ENCODE data around the gene MADD. TPM values are rescaled to one million over a fixed set of nuclear protein-coding genes. Genes with fewer than 3 reads are reported as not detected.

MADD gene
- total RNA-seq, 5 donors from 2014 or later (not counting 1 experiment from before 2014, with no cell fraction given) = 116 to 189 (median 124) TPM

- peaks cover 0 to 13% of the 10 kb centered on the region in 2 experiments for H3K4me1 ChIP-seq (ENCODE audit: control insufficient read depth in 1 of 2, extremely low read depth in 1 of 2, insufficient read depth in 2 of 2, low read length in 2 of 2)
- peaks cover 6 to 9% (median 7%) of the 10 kb centered on the region in 3 donors for H3K4me1 Mint-ChIP-seq
- WGBS (ENCODE audit: insufficient coverage) = 90% methylated on average over 33 of the region's 47 CpGs
- H3K9me3 Mint-ChIP-seq = no peaks in the 10 kb centered on the region
- peaks cover 0 to 19% of the 10 kb centered on the region in 2 experiments for H3K27me3 ChIP-seq (replicated peaks in 1 of 2; ENCODE audit: control insufficient read depth in 2 of 2, extremely low read depth in 1 of 2, insufficient read depth in 2 of 2, low read length in 1 of 2)
- no peaks in the 10 kb centered on the region for H3K36me3 ChIP-seq (ENCODE audit: control insufficient read depth in 2 of 2, extremely low read depth in 1 of 2, insufficient read depth in 1 of 2, low read length in 1 of 2)
- ChIA-PET POLR2A (no interaction called here), CTCF (no interaction called here)
- no peaks in the 10 kb centered on the region for H3K27me3 Mint-ChIP-seq
- H3K4me3 ChIP-seq (ENCODE audit: control insufficient read depth in 1 of 2, extremely low read depth in 1 of 2, low read length in 1 of 2) = no peak overlapping the region
- H3K4me3 Mint-ChIP-seq = no peak overlapping the region
- H3K27ac ChIP-seq (ENCODE audit: low read length) = no peak overlapping the region
- ATAC-seq (replicated peaks in 1 of 4) (no peak), DNase-seq (no peak)
- H3K27ac Mint-ChIP-seq = no peak overlapping the region
- H3K36me3 Mint-ChIP-seq = no peaks in the 10 kb centered on the region
- no peaks in the 10 kb centered on the region for H3K9me3 ChIP-seq
Observed at GRCh38 chr11:47355283-47356128, 85.6 kb downstream of the MADD start.

DNA sequence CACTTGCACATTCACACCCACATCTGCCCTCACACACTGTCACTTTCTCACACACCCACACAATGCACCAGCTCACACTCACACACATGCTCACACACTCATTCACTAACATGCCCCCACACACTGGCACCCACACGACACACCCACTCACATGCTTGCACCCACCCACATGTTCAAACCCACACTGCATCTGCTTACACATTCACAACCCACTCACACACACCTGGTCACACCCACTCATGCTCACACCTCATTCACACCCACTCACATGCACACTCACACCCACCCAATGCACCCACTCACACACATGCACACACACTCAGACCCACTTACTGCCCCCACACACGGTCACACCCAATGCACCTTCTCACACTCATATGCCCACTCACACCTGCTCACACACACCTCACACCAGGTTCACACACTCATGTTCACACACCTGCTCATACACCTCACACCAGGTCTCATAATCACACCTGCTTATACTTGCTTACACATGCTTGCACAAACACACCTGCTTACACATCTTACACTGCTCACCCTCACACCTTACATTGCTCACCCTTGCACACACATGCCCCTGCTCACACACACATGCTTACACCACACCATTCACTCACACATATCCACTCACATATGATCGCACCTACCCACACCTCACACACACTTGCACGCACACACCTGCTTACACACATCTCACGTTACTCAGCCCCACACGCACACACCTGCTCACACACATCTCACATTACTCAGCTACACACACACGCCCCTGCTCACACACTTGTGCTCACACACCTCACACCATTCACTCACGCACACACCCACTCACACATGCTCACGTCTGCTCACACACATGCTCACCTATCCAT is 86.4 kb downstream of the MADD start:
- ChIA-PET CTCF (no interaction called here), POLR2A (no interaction called here)
- H3K36me3 ChIP-seq (ENCODE audit: control insufficient read depth in 2 of 2, extremely low read depth in 1 of 2, insufficient read depth in 1 of 2, low read length in 1 of 2) = no peaks in the 10 kb centered on the region
- ATAC-seq (replicated peaks in 1 of 4) (no peak), DNase-seq (no peak)
- H3K27me3 ChIP-seq (replicated peaks in 1 of 2; ENCODE audit: control insufficient read depth in 2 of 2, extremely low read depth in 1 of 2, insufficient read depth in 2 of 2, low read length in 1 of 2) = peaks cover 0 to 15% of the 10 kb centered on the region in 2 experiments
- H3K9me3 ChIP-seq = no peaks in the 10 kb centered on the region
- 82% methylated on average over 9 of the region's 9 CpGs for WGBS (ENCODE audit: insufficient coverage)
- no peak overlapping the region for H3K4me3 Mint-ChIP-seq
- peaks cover 0 to 13% of the 10 kb centered on the region in 2 experiments for H3K4me1 ChIP-seq (ENCODE audit: control insufficient read depth in 1 of 2, extremely low read depth in 1 of 2, insufficient read depth in 2 of 2, low read length in 2 of 2)
- H3K27ac Mint-ChIP-seq = no peak overlapping the region
- H3K4me3 ChIP-seq (ENCODE audit: control insufficient read depth in 1 of 2, extremely low read depth in 1 of 2, low read length in 1 of 2) = no peak overlapping the region
- H3K27ac ChIP-seq (ENCODE audit: low read length) = no peak overlapping the region
- H3K36me3 Mint-ChIP-seq = no peaks in the 10 kb centered on the region
- H3K9me3 Mint-ChIP-seq = no peaks in the 10 kb centered on the region
- peaks cover 6 to 9% (median 7%) of the 10 kb centered on the region in 3 donors for H3K4me1 Mint-ChIP-seq
- no peaks in the 10 kb centered on the region for H3K27me3 Mint-ChIP-seq

GRCh38 chr11:47356998-47357329 is 87.0 kb downstream of the MADD start:
- peaks cover 0 to 13% of the 10 kb centered on the region in 2 experiments for H3K4me1 ChIP-seq (ENCODE audit: control insufficient read depth in 1 of 2, extremely low read depth in 1 of 2, insufficient read depth in 2 of 2, low read length in 2 of 2)
- Mint-ChIP-seq H3K27ac (no peak overlapping the region), H3K4me3 (no peak overlapping the region), H3K4me1 (peaks cover 6 to 9% (median 7%) of the 10 kb centered on the region in 3 donors), H3K9me3 (no peaks in the 10 kb centered on the region), H3K36me3 (no peaks in the 10 kb centered on the region), H3K27me3 (no peaks in the 10 kb centered on the region)
- POLR2A ChIA-PET = no interaction called here
- H3K27me3 ChIP-seq (replicated peaks in 1 of 2; ENCODE audit: control insufficient read depth in 2 of 2, extremely low read depth in 1 of 2, insufficient read depth in 2 of 2, low read length in 1 of 2) = peaks cover 0 to 15% of the 10 kb centered on the region in 2 experiments
- H3K9me3 ChIP-seq = no peaks in the 10 kb centered on the region
- WGBS (ENCODE audit: insufficient coverage) = 94% methylated on average over 1 of the region's 1 CpG
- CTCF ChIA-PET = no interaction called here
- DNase-seq (no peak), ATAC-seq (replicated peaks in 1 of 4) (no peak)
- no peak overlapping the region for H3K4me3 ChIP-seq (ENCODE audit: control insufficient read depth in 1 of 2, extremely low read depth in 1 of 2, low read length in 1 of 2)
- no peak overlapping the region for H3K27ac ChIP-seq (ENCODE audit: low read length)
- no peaks in the 10 kb centered on the region for H3K36me3 ChIP-seq (ENCODE audit: control insufficient read depth in 2 of 2, extremely low read depth in 1 of 2, insufficient read depth in 1 of 2, low read length in 1 of 2)

GRCh38 chr11:47357985-47358730 is 88.2 kb downstream of the MADD start:
- Mint-ChIP-seq H3K4me1 (peaks cover 6 to 9% (median 7%) of the 10 kb centered on the region in 3 donors), H3K36me3 (no peaks in the 10 kb centered on the region), H3K4me3 (no peak overlapping the region), H3K27ac (no peak overlapping the region), H3K9me3 (no peaks in the 10 kb centered on the region), H3K27me3 (no peaks in the 10 kb centered on the region)
- DNase-seq (no peak), ATAC-seq (replicated peaks in 1 of 4) (no peak)
- no peak overlapping the region for H3K27ac ChIP-seq (ENCODE audit: low read length)
- H3K4me1 ChIP-seq (ENCODE audit: control insufficient read depth in 1 of 2, extremely low read depth in 1 of 2, insufficient read depth in 2 of 2, low read length in 2 of 2) = peaks cover 0 to 13% of the 10 kb centered on the region in 2 experiments
- no peak overlapping the region for H3K4me3 ChIP-seq (ENCODE audit: control insufficient read depth in 1 of 2, extremely low read depth in 1 of 2, low read length in 1 of 2)
- H3K9me3 ChIP-seq = no peaks in the 10 kb centered on the region
- ChIA-PET POLR2A (no interaction called here), CTCF (no interaction called here)
- peaks cover 0 to 6% of the 10 kb centered on the region in 2 experiments for H3K27me3 ChIP-seq (replicated peaks in 1 of 2; ENCODE audit: control insufficient read depth in 2 of 2, extremely low read depth in 1 of 2, insufficient read depth in 2 of 2, low read length in 1 of 2)
- 95% methylated on average over 6 of the region's 6 CpGs for WGBS (ENCODE audit: insufficient coverage)
- H3K36me3 ChIP-seq (ENCODE audit: control insufficient read depth in 2 of 2, extremely low read depth in 1 of 2, insufficient read depth in 1 of 2, low read length in 1 of 2) = no peaks in the 10 kb centered on the region

DNA sequence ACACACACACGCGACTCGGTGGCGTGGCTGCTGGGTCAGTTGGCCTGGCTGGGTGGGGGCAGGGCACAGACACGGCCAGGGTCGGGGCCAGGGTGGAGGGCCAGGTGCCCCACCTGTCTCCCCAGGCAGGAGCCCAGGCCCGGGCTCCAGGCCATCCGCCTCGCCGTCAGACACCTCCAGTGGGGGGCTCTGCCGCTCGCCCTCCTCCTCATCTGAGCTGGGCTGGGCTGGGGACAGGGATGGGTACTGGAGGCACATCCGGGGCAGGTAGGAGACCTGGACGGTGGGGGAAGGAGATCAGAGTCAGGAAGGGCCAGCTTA is 88.8 kb downstream of the MADD start:
- Mint-ChIP-seq H3K27me3 (no peaks in the 10 kb centered on the region), H3K36me3 (no peaks in the 10 kb centered on the region), H3K9me3 (no peaks in the 10 kb centered on the region), H3K4me1 (peaks cover 6 to 9% (median 7%) of the 10 kb centered on the region in 3 donors), H3K27ac (no peak overlapping the region), H3K4me3 (no peak overlapping the region)
- 97% methylated on average over 12 of the region's 14 CpGs for WGBS (ENCODE audit: insufficient coverage)
- H3K36me3 ChIP-seq (ENCODE audit: control insufficient read depth in 2 of 2, extremely low read depth in 1 of 2, insufficient read depth in 1 of 2, low read length in 1 of 2) = no peaks in the 10 kb centered on the region
- H3K27ac ChIP-seq (ENCODE audit: low read length) = no peak overlapping the region
- H3K4me3 ChIP-seq (ENCODE audit: control insufficient read depth in 1 of 2, extremely low read depth in 1 of 2, low read length in 1 of 2) = no peak overlapping the region
- H3K27me3 ChIP-seq (replicated peaks in 1 of 2; ENCODE audit: control insufficient read depth in 2 of 2, extremely low read depth in 1 of 2, insufficient read depth in 2 of 2, low read length in 1 of 2) = peaks cover 0 to 6% of the 10 kb centered on the region in 2 experiments
- no peak for DNase-seq
- no peaks in the 10 kb centered on the region for H3K9me3 ChIP-seq
- peaks cover 0 to 13% of the 10 kb centered on the region in 2 experiments for H3K4me1 ChIP-seq (ENCODE audit: control insufficient read depth in 1 of 2, extremely low read depth in 1 of 2, insufficient read depth in 2 of 2, low read length in 2 of 2)
- ChIA-PET CTCF (no interaction called here), POLR2A (no interaction called here)
- no peak for ATAC-seq (replicated peaks in 1 of 4)

GRCh38 chr11:47359162-47359561 is 89.2 kb downstream of the MADD start:
- peaks cover 6 to 9% (median 7%) of the 10 kb centered on the region in 3 donors for H3K4me1 Mint-ChIP-seq
- H3K36me3 Mint-ChIP-seq = no peaks in the 10 kb centered on the region
- Histone ChIP-seq H3K27me3 (replicated peaks in 1 of 2; ENCODE audit: control insufficient read depth in 2 of 2, extremely low read depth in 1 of 2, insufficient read depth in 2 of 2, low read length in 1 of 2) (peaks cover 0 to 6% of the 10 kb centered on the region in 2 experiments), H3K4me1 (ENCODE audit: control insufficient read depth in 1 of 2, extremely low read depth in 1 of 2, insufficient read depth in 2 of 2, low read length in 2 of 2) (peaks cover 0 to 13% of the 10 kb centered on the region in 2 experiments), H3K9me3 (no peaks in the 10 kb centered on the region), H3K4me3 (ENCODE audit: control insufficient read depth in 1 of 2, extremely low read depth in 1 of 2, low read length in 1 of 2) (no peak overlapping the region), H3K27ac (ENCODE audit: low read length) (no peak overlapping the region), H3K36me3 (ENCODE audit: control insufficient read depth in 2 of 2, extremely low read depth in 1 of 2, insufficient read depth in 1 of 2, low read length in 1 of 2) (no peaks in the 10 kb centered on the region)
- peak overlapping the region in 1 of 3 donors; percentile 14 for H3K4me3 Mint-ChIP-seq
- ChIA-PET CTCF (no interaction called here), POLR2A (no interaction called here)
- 78% methylated on average over 6 of the region's 7 CpGs for WGBS (ENCODE audit: insufficient coverage)
- DNase-seq = no peak
- no peaks in the 10 kb centered on the region for H3K9me3 Mint-ChIP-seq
- ATAC-seq (replicated peaks in 1 of 4) = no peak
- no peaks in the 10 kb centered on the region for H3K27me3 Mint-ChIP-seq
- no peak overlapping the region for H3K27ac Mint-ChIP-seq

Data from T-cell (primary cell).